ENCODE results near the gene TBC1D9.

Gene TBC1D9

DNA sequence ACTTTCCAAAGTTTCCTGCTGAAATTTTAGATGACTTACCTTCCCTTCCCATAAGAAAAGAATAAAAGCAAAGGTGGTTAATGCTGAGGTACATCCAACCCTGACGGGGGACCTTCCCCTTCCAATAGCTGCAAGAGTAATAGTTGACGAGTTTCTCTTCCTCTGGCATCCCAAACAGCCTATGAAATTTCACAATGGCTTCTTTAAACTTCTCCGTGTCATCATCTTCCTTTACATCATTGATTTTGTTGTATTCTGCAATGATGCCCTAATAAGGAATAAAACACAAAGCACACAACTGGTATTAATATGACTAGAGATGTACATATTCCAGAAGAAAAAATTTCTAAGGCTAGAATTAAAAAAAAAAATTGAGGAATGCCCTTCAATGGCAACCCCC, 76.6 kb downstream of the TBC1D9 start:
- no peak for TF ChIP-seq GATA2 (IDR thresholded peaks at IDR 0.05; ENCODE audit: low read depth, low read length)
- no peak for TF ChIP-seq GATA3 (IDR thresholded peaks at IDR 0.05; ENCODE audit: low read depth, low read length)

DNA sequence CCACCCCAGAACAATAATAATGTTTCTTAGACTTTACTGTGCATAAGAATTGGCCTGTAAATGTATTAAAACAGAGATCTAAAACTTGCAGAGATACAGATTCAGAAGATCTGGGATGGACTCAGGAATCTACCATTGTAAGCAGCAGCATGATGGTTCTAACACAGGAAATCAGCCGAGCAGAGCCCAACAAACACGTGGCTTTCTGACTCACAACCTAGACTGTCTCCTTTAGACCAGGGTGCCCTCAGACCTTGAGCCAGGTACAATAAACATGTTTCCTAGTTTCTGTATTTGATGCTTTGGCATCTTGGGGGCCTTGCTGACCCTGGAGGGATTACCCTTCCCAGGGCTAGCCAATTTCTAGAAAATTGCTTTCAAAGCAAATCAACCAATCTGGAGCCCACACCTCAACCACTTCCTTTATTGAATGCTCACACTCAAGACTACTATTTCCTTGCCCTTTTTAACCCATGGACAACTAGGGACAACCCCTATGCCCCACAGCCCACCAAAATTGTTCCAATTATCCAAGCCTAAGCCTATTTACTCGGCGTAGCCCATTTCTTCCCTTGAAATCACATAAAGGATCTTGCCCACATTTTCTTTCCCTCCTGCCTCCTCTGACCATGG, 80.5 kb downstream of the TBC1D9 start:
- TF ChIP-seq GATA3 (IDR thresholded peaks at IDR 0.05; ENCODE audit: low read depth, low read length): no peak
- TF ChIP-seq GATA2 (IDR thresholded peaks at IDR 0.05; ENCODE audit: low read depth, low read length): no peak

DNA sequence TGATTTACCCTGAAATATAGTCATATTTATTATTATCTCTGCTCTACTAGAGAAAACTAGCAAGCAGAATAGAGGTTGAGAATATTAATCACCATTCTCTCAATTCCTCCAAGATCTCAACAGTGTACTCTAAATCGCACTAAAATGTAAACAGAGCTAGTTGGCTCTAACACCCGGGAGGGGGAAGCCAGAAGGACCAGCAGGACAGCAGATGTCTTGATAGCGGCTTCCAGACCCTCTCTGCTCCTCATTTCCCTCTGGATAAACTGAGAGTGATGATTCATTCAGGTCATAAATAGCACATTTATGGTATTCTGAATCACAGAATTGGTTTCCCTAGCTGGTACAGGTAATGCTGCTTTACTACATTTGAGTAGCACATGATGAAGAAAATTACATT, 82.5 kb downstream of the TBC1D9 start:
- TF ChIP-seq GATA2 (IDR thresholded peaks at IDR 0.05; ENCODE audit: low read depth, low read length) (peak; percentile 89), GATA3 (IDR thresholded peaks at IDR 0.05; ENCODE audit: low read depth, low read length) (peak; percentile 78)

DNA sequence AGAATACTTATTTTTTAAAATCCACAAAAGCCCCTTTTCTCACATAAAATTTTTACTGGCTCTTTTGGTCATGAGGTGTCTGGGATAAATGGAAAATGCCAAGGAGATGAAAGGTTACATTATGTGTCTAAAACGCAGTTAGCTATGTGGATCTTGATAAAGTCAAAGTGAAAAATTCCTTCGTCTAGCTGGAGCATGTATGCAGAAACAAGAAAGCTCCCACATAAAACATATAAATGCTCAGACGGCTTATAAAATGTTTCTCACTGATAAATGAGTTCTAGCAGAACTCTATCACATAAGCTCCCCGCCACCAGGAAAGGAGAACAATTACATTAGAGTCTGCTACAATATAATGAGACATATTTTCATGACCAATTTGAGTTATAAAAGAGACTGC, 83.8 kb downstream of the TBC1D9 start:
- TF ChIP-seq GATA2 (IDR thresholded peaks at IDR 0.05; ENCODE audit: low read depth, low read length) (no peak), GATA3 (IDR thresholded peaks at IDR 0.05; ENCODE audit: low read depth, low read length) (no peak)

DNA sequence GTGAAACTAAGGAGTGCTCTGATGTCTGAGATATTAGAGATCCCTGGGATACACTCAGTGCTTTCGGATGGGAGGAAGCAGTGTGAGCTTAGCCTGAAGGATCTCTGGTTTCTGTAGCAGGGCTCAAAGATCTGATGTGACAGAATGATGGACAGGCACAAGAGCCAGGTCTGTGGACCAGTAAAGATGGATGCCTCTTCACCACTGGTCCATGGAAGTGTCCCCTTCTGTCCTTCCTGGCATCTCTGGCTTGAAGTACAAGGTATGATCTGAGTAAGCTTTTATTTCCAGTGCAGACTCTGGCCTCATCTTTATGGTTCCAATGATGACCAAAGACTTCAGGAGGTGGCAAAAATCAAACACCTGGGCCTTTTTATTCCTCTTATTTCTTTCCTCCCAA, 88.1 kb downstream of the TBC1D9 start:
- no peak for TF ChIP-seq GATA3 (IDR thresholded peaks at IDR 0.05; ENCODE audit: low read depth, low read length)
- TF ChIP-seq GATA2 (IDR thresholded peaks at IDR 0.05; ENCODE audit: low read depth, low read length): no peak

DNA sequence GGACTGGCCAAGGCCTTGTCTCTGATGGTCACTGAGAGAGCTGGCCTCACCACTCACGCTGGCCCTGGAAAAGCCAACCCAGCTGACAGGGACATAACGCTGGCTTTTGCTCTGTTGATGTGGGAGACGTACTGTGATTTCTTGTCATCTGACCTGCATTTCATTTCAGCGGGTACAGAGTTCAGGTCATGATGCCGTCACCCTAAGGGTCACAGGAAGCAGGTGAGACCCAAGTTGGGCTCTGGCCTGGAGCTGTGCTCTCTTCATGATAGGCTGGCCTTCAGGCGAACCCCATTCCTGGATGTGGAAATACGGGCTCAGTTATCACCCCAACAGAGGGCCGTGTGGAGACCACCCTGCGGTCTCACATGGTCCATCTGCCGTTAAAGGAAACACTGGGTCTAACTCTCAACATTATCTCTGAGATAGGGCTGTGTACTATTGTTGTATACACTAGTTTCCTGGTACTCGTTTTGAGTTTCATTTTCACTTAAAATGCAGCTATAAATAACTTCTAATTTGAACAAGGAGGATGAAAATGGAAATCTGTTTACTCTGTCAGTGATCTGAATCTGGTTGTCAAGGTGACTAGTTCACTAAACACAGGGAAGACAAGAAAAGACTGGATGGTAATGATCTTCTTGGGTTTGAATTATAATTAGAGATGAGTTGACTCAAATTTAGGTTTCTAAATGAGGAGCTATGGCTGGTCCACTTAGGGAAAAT, 89.1 kb downstream of the TBC1D9 start:
- TF ChIP-seq GATA3 (IDR thresholded peaks at IDR 0.05; ENCODE audit: low read depth, low read length) (no peak), GATA2 (IDR thresholded peaks at IDR 0.05; ENCODE audit: low read depth, low read length) (no peak)

DNA sequence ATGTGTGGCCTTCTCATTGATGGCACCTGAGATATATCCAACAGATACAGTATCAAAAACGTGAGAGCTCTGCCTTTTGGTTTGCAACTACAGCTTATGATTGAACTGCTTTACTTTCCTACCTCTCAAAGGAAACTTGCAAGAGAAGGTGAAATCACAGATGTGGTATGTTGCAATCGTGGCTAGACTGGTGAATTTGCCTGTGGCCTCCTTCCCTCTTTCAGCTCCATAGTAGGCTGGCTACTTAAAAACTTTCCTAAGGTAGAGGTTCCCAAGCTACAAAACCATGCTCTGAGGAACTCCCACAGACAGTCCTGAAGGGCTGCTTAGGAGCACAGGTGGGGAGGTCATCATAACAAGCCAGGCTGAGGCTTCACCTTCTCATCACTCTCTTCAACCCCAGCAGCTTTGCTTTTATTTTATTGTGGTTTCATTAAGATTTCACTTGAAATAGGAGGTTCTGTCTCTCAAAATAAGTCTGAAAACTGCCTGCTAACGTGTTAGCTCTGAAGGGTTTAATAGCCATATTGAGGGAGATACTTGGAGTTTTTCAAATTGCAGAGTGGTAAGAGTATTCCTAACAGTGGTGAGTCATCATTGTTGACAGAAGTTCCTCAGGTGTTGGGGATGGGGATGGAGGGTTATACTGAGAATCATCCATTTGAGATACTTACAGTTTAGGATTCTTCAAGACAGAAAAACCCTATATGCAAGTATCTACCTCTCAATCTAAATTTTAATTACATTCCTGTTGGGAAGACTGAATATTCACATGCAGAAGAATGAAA, 93.9 kb downstream of the TBC1D9 start:
- TF ChIP-seq GATA2 (IDR thresholded peaks at IDR 0.05; ENCODE audit: low read depth, low read length): no peak
- no peak for TF ChIP-seq GATA3 (IDR thresholded peaks at IDR 0.05; ENCODE audit: low read depth, low read length)

DNA sequence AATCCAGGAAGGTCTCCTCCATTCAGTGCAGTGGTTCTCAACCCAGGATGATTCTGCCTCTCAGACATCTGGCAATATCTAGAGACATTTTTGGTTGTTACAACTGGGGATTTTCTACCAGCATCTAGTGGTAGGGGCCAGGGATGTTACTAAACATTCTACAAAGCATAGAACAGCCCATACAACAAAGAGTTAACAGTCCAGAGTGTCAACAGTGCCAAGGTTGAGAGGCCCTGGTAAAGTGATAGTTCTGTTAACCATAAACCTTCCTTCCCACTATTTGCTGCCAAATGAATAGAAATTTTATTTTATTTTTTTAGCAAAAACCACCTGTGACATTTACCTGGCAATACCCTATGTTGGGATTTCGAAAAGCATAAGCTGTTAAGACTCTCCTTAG, 94.6 kb downstream of the TBC1D9 start:
- TF ChIP-seq GATA2 (IDR thresholded peaks at IDR 0.05; ENCODE audit: low read depth, low read length) (no peak), GATA3 (IDR thresholded peaks at IDR 0.05; ENCODE audit: low read depth, low read length) (no peak)

DNA sequence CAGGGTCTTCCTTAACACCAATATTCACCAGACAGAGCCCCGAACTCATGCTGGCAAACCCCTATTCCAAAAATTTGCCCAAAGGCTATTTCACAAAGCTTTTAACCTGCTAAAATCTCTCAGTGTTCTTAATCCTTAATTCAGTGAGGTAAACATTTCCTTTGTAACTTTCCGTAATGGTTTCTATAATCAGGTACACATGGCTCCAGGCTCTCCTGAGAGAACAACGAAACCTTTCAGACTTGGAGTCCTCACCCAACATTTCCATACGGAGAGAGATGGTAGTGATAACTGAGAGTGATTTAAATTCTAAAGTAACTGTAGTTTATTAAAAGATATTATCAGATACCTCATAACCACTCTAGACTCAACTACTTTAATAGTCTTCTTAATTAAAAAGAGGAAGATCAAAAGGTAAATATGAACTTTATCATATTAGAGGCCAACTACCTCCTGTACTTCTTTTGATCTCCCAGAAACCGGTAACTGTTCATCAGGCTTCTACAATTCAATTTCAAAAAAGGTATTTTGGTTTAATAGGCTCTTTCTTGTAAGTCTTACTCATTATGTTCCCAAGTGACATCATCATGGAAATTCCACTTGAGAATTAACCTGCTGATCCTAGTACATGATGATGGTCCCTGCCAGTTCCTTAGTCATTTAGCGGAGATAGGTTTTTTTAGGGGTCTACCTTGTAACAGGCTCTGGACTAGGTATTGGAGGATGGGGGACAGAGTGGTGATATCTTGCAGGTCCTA, 96.1 kb downstream of the TBC1D9 start:
- TF ChIP-seq GATA2 (IDR thresholded peaks at IDR 0.05; ENCODE audit: low read depth, low read length) (no peak), GATA3 (IDR thresholded peaks at IDR 0.05; ENCODE audit: low read depth, low read length) (no peak)

DNA sequence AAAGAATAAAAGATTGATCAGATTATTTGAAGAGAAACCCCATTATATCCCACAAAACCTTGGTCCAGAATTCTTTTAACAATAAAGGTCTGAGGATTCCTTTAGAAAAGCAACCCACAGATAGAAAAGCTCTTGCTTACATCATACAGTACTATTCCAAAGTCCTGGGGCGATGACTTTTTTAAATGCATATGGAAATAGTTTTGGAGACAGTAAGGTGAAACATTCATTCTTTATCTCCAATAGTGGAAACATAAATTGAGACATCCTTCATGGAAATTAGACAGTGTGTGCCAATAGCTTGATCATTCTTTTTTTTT, 101.7 kb downstream of the TBC1D9 start:
- TF ChIP-seq GATA3 (IDR thresholded peaks at IDR 0.05; ENCODE audit: low read depth, low read length) (no peak), GATA2 (IDR thresholded peaks at IDR 0.05; ENCODE audit: low read depth, low read length) (no peak)

DNA sequence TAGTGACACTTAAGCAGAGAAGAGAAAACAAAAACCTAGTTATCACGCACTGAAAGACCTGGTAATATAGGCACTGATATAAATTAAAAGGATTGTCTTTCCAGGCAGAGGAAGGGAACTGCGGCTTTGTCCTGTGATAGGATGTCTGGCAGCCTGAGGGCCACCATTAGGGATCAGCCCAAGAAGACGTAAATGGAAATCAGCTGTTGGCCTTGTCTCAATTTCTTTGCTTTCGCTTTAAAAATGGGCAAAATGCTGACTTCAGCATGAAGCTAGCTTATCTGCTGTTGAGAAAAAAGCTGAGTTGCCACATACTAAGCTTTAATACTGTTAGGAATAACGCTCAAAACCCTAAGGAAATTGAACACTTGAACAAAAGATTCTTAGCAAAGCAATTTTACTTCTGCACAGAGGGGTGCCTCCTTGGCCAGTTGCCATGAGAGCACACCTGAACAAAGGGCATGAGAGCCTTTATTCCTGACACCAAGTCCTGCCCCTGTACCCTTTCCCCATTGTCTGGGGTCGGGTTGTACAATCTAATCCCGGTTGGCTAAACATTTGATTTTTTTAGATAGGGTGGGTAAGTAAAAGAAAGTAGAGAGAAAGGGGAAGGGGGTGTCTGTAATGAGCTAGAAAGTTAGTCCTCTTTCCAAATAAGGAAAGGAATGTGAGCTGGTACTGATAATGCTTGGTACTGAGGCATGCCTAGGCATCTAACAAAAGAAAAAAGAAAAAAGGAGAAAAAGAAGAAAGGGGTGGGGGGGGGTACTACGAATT, 102.3 kb downstream of the TBC1D9 start:
- TF ChIP-seq GATA3 (IDR thresholded peaks at IDR 0.05; ENCODE audit: low read depth, low read length) (no peak), GATA2 (IDR thresholded peaks at IDR 0.05; ENCODE audit: low read depth, low read length) (no peak)

DNA sequence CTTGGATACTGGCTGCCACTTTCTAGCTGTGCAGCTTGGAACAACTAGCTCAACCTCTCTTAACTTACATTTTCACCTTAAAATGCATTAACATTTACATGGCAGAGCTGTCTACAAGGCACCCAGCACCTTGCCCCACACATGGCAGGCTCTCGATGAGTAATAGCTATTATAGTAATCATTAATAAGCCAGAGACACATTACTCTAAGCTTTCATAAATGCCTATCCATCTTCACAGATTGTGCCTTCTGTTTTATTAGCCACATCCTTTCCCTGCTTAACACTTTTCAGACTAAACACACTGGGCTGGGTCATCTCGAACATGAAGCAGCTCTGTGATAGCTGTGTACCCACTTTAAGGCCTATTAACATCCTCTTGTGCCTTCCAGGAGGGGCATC, 103.6 kb downstream of the TBC1D9 start:
- TF ChIP-seq GATA2 (IDR thresholded peaks at IDR 0.05; ENCODE audit: low read depth, low read length) (no peak), GATA3 (IDR thresholded peaks at IDR 0.05; ENCODE audit: low read depth, low read length) (no peak)

DNA sequence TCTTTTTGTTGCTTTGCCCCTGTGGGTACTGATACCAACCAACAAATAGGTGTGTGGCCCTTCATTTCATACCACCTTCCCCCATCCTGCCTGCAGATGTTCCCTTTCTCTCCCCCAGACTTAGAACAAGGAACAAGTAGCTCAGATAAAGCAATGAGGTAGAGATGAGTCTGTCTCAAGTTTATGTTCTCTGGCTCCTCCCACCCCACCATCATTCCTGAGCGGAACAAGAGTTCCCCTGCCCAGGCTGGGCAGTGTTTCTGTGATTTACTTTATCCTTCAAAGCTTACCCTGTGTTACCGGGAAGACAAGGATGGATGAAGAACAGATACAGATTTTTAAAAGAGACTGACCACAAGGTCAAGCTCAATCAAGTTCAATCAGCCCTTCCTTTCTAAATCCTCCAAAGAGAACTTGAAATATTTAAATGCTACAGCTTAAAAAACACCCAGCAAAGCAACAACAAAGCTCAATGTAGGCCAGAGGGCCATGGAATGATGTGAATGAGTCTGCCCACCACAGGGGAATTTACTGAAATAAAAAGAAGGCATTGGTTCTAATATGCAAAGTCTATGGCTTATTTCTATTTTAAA, 107.4 kb downstream of the TBC1D9 start:
- no peak for TF ChIP-seq GATA3 (IDR thresholded peaks at IDR 0.05; ENCODE audit: low read depth, low read length)
- TF ChIP-seq GATA2 (IDR thresholded peaks at IDR 0.05; ENCODE audit: low read depth, low read length): no peak
